Measurements from ENCODE around the gene FGF5. TPM values are rescaled to one million over a fixed set of nuclear protein-coding genes. Genes with fewer than 3 reads are reported as not detected.

The FGF5 gene
- total RNA-seq, 1 donor from 2014 or later = not detected

GRCh38 chr4:80265571-80266252, 752 bp upstream of the FGF5 start:
- Mint-ChIP-seq H3K9me3 (no peaks in the 10 kb centered on the region), H3K36me3 (ENCODE audit: low read depth) (peaks cover 5% of the 10 kb centered on the region), H3K4me3 (peak overlapping the region; percentile 94), H3K27ac (ENCODE audit: unreplicated experiment) (no peak overlapping the region), H3K27me3 (ENCODE audit: low read depth) (peaks cover 100% of the 10 kb centered on the region), H3K4me1 (peaks cover 19% of the 10 kb centered on the region)
- no peak for TF ChIP-seq CTCF (conservative IDR thresholded peaks at IDR 0.05)
- DNase-seq (ENCODE audit: low read depth, low spot score) = no peak

- H3K27ac Mint-ChIP-seq (ENCODE audit: unreplicated experiment) = peak overlapping the region; percentile 38
- no peak for DNase-seq (ENCODE audit: low read depth, low spot score)
- no peaks in the 10 kb centered on the region for H3K9me3 Mint-ChIP-seq
Observed at GRCh38 chr4:80266902-80267380, 477 bp downstream of the FGF5 start.

GRCh38 chr4:80268081-80268823, 1.8 kb downstream of the FGF5 start:
- Mint-ChIP-seq H3K27ac (ENCODE audit: unreplicated experiment) (no peak overlapping the region), H3K27me3 (ENCODE audit: low read depth) (peaks cover 94% of the 10 kb centered on the region), H3K4me3 (peak overlapping the region; percentile 1), H3K9me3 (no peaks in the 10 kb centered on the region), H3K4me1 (peaks cover 19% of the 10 kb centered on the region), H3K36me3 (ENCODE audit: low read depth) (peaks cover under 1% of the 10 kb centered on the region)
- DNase-seq (ENCODE audit: low read depth, low spot score) = no peak
- no peak for TF ChIP-seq CTCF (conservative IDR thresholded peaks at IDR 0.05)

More at GRCh38 chr4:80266902-80267380, 477 bp downstream of the FGF5 start:
- H3K36me3 Mint-ChIP-seq (ENCODE audit: low read depth) = peaks cover 5% of the 10 kb centered on the region
- peak overlapping the region; percentile 94 for H3K4me3 Mint-ChIP-seq
- no peak for TF ChIP-seq CTCF (conservative IDR thresholded peaks at IDR 0.05)
- peaks cover 19% of the 10 kb centered on the region for H3K4me1 Mint-ChIP-seq
- peaks cover 100% of the 10 kb centered on the region for H3K27me3 Mint-ChIP-seq (ENCODE audit: low read depth)

- no peak for DNase-seq (ENCODE audit: low read depth, low spot score)
- no peak overlapping the region for H3K27ac Mint-ChIP-seq (ENCODE audit: unreplicated experiment)
- no peaks in the 10 kb centered on the region for H3K36me3 Mint-ChIP-seq (ENCODE audit: low read depth)
- TF ChIP-seq CTCF (conservative IDR thresholded peaks at IDR 0.05) = no peak
- no peaks in the 10 kb centered on the region for H3K9me3 Mint-ChIP-seq
- H3K4me3 Mint-ChIP-seq = no peak overlapping the region
- peaks cover 92% of the 10 kb centered on the region for H3K27me3 Mint-ChIP-seq (ENCODE audit: low read depth)
- peaks cover 19% of the 10 kb centered on the region for H3K4me1 Mint-ChIP-seq
Observed at GRCh38 chr4:80268936-80269335, 2.5 kb downstream of the FGF5 start.

- DNase-seq (ENCODE audit: low read depth, low spot score) = no peak
- Mint-ChIP-seq H3K27ac (ENCODE audit: unreplicated experiment) (no peak overlapping the region), H3K4me3 (no peak overlapping the region), H3K27me3 (ENCODE audit: low read depth) (peaks cover 85% of the 10 kb centered on the region), H3K4me1 (peaks cover 16% of the 10 kb centered on the region), H3K36me3 (ENCODE audit: low read depth) (no peaks in the 10 kb centered on the region), H3K9me3 (no peaks in the 10 kb centered on the region)
- TF ChIP-seq CTCF (conservative IDR thresholded peaks at IDR 0.05) = no peak
Observed at GRCh38 chr4:80270321-80270720, 3.9 kb downstream of the FGF5 start.
